ENCODE measurements around the gene NRXN3.

NRXN3 gene

DNA sequence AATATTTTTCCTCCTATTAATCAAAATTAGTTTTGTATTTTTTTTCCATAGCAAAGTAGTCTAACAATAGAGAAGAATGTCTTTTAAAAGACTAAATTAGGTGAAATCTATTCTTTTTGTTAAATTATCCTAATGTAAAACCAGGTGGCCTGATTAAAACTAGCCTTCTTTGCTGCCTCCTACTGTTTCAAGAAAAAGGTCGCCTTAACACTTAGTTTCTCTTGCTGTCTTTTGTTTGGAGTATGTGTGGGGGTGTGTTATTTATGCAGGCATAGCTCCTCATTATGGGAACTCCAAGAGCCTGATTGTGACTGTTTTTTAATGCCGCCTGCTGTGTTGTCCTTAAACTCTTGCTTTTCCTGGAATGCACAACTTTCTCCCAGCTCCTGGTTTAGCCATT, 1185.9 kb downstream of the NRXN3 start:
- in situ Hi-C loops (cut with MboI; ENCODE audit: low pct_unique_long_range_greater_than_20kb, low sequenced_read_pairs, unreplicated experiment): no loop called here
- DNase-seq (ENCODE audit: low spot score): no peak

DNA sequence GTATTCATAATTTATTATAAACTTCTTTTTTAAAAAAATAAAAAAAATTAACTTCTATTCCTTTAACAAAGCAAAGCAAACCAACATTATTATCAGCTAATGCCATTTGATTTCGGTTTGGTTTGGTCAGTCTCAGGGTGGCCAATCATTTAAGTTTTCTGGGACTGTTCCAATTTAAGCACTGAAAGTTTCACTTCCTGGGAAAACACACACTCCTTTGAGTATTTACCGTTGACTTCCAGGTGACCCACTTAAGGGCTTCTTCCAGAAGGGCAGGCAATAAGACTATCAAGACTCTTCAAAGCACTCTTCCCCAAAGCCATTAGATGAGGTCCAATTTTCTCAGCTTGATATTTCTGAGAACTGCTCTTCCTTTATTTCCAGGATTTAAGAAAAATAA, 1187.1 kb downstream of the NRXN3 start:
- TF ChIP-seq, protein P1, sequence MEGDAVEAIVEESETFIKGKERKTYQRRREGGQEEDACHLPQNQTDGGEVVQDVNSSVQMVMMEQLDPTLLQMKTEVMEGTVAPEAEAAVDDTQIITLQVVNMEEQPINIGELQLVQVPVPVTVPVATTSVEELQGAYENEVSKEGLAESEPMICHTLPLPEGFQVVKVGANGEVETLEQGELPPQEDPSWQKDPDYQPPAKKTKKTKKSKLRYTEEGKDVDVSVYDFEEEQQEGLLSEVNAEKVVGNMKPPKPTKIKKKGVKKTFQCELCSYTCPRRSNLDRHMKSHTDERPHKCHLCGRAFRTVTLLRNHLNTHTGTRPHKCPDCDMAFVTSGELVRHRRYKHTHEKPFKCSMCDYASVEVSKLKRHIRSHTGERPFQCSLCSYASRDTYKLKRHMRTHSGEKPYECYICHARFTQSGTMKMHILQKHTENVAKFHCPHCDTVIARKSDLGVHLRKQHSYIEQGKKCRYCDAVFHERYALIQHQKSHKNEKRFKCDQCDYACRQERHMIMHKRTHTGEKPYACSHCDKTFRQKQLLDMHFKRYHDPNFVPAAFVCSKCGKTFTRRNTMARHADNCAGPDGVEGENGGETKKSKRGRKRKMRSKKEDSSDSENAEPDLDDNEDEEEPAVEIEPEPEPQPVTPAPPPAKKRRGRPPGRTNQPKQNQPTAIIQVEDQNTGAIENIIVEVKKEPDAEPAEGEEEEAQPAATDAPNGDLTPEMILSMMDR (IDR thresholded peaks at IDR 0.05; ENCODE audit: extremely low read depth, insufficient read depth, missing control alignments): no peak
- in situ Hi-C loops (cut with MboI; ENCODE audit: low pct_unique_long_range_greater_than_20kb, low sequenced_read_pairs, unreplicated experiment): no loop called here
- DNase-seq (ENCODE audit: low spot score): no peak

More for the DNA sequence above, 1185.9 kb downstream of the NRXN3 start:
- TF ChIP-seq, protein P1 (IDR thresholded peaks at IDR 0.05; ENCODE audit: extremely low read depth, insufficient read depth, missing control alignments): no peak

DNA sequence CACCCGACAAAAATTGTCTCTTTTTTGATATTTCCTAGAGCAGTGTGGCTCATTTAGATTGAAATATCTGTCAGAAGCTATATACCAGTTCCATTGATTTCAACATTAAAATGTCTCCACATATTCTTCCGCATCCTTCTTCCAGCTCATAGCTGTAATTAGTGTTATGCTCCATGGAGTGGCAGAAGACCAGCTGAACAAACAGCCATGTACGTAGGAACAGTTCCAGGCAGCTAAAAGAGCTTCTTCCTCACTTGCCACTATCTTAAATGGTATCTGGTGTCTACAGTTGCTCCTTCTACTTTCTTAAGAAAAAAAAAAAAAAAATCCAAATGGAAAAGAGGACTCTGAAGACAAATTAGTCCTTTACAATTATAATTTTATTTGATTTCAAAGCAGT, 1193.1 kb downstream of the NRXN3 start:
- in situ Hi-C loops (cut with MboI; ENCODE audit: low pct_unique_long_range_greater_than_20kb, low sequenced_read_pairs, unreplicated experiment): no loop called here
- TF ChIP-seq, protein P1 (IDR thresholded peaks at IDR 0.05; ENCODE audit: extremely low read depth, insufficient read depth, missing control alignments): no peak
- no peak for DNase-seq (ENCODE audit: low spot score)

DNA sequence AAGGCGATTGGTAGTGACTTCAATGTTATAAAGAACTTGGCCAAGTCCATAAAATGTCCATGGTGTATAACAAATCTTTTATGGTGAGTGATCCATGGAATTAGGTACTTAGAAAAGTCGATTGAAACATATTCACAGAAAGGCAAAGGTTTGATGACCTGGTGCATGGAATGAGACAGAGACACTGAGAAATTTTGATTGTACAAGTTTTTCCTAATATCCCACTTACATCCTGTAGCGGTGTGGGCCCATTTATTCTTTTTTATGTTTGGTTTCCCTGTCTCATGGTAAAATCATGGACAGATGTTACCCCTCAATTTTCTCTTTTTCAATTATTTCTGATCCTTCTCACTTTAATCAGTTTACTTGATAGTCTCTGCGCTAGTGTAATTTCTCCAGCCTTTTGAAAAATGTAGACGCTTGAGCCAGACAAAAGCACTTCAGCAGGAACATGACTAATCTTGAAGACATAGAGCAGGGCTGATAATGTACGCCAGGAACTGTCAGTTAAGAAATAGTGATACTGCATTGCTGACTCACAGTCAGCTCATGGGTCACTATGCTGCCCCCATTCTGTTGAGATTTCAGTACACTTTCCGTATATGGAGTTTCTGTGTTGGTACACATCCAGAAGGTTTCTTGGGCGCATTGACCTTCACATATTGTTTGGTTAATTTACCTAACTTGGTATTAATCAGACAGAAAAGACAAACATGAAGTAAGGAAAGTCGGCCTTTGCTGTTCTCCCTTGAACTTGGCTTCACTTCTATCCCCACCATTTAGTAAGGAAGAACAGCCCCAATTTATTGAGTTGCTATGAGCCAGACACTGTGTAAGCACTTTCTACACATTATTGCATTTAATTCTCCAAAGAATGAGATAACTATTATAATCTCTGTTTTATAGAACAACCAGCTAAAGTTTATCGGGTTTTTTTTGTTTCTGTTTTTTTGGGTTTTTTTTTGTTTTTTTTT, 1199.5 kb downstream of the NRXN3 start:
- in situ Hi-C loops (cut with MboI; ENCODE audit: low pct_unique_long_range_greater_than_20kb, low sequenced_read_pairs, unreplicated experiment): no loop called here

DNA sequence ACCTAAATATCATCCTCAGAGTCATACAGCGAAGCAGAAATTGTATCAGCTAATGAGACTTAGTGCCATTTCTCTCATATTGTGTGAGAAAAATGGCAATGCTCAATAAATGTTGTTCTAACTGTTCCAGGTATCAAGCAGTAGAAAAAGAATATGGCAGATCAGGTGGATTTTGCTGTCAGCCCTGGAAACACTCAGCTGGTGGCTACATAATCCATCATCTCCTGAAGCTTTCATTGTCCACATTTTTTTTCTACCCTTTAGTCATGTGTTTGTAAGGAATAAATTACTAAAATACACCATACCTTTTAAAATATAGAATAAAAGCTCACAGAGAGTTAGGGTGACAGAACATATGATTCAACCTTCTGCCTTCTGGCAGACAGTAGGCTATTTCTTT, 1200.8 kb downstream of the NRXN3 start:
- in situ Hi-C loops (cut with MboI; ENCODE audit: low pct_unique_long_range_greater_than_20kb, low sequenced_read_pairs, unreplicated experiment): no loop called here
- no peak for DNase-seq (ENCODE audit: low spot score)
- TF ChIP-seq, protein P1 (IDR thresholded peaks at IDR 0.05; ENCODE audit: extremely low read depth, insufficient read depth, missing control alignments): no peak

More for the DNA sequence above, 1199.5 kb downstream of the NRXN3 start:
- TF ChIP-seq, protein P1 (IDR thresholded peaks at IDR 0.05; ENCODE audit: extremely low read depth, insufficient read depth, missing control alignments): no peak
- no peak for DNase-seq (ENCODE audit: low spot score)

DNA sequence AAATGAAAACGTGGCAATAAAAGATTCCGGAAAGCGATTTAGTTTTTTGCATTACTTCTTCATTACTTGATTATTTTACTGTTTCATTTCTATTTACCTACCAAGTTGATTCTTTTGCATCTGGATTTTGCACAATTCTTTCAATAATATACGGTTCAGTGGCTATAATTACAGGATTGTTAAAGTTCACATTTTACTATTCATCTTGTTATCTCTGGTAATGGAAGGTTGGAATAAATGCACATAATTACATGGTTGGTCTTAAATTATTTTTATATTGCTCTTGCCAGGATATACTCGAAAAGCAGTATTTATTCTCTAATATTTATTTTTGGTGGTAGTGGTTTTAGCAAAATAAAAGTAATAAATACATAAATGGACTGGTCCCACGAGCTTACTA, 1203.3 kb downstream of the NRXN3 start:
- in situ Hi-C loops (cut with MboI; ENCODE audit: low pct_unique_long_range_greater_than_20kb, low sequenced_read_pairs, unreplicated experiment): no loop called here
- TF ChIP-seq, protein P1 (IDR thresholded peaks at IDR 0.05; ENCODE audit: extremely low read depth, insufficient read depth, missing control alignments): no peak
- DNase-seq (ENCODE audit: low spot score): no peak
